Mesothelial cell of epicardium (in vitro differentiated cells): ENCODE measurements around the gene CYP3A4. TPM values are rescaled to one million over a fixed set of nuclear protein-coding genes. Genes with fewer than 3 reads are reported as not detected.
"Not testable (repeated sequence)": the region's sequence is repeated elsewhere in the genome, so short reads cannot be mapped to it uniquely, and the experiment has no call there.

Experiments used
- DNase-seq, 2 experiments: peaks; one replicate each; pipeline ENCODE4 v3.0.0; 2021; ENCODE audit warnings: low spot score in 2 of 2; ENCODE audit not compliant: unreplicated experiment in 2 of 2
- H3K27ac Mint-ChIP-seq: 2 replicates; pipeline ENCODE4 v1.8.0; 2021; ENCODE audit warnings: mixed read lengths
- H3K27me3 Mint-ChIP-seq: 2 replicates; pipeline ENCODE4 v1.8.0; 2021; ENCODE audit warnings: low read depth, mixed read lengths
- H3K36me3 Mint-ChIP-seq: 2 replicates; pipeline ENCODE4 v1.8.0; 2021; ENCODE audit warnings: mixed read lengths
- H3K4me1 Mint-ChIP-seq: 2 replicates; pipeline ENCODE4 v1.8.0; 2021; ENCODE audit warnings: mixed read lengths
- H3K4me3 Mint-ChIP-seq: 2 replicates; pipeline ENCODE4 v1.8.0; 2021; ENCODE audit warnings: mild to moderate bottlenecking, moderate library complexity, mixed read lengths
- H3K9me3 Mint-ChIP-seq: 2 replicates; pipeline ENCODE4 v1.8.0; 2021; ENCODE audit warnings: mixed read lengths
- CTCF ChIP-seq: fragments of 200-600 bp; sonication (generic); IDR thresholded peaks from one replicate; pipeline ENCODE4 v1.5.0; 2021; ENCODE audit warnings: antibody characterized with exemption; ENCODE audit not compliant: unreplicated experiment
- total RNA-seq: library from RNA; stranded (reverse); gene quantifications from 3 replicates; pipeline ENCODE4 v1.2.1, GENCODE V29; 2021

CYP3A4 gene
- total RNA-seq, 1 donor from 2014 or later: not detected

- DNase-seq: no peak
- Mint-ChIP-seq H3K4me3 (no peak overlapping the region), H3K4me1 (peaks cover 32% of the 10 kb centered on the region), H3K9me3 (peaks cover 17% of the 10 kb centered on the region), H3K27ac (no peak overlapping the region), H3K36me3 (peaks cover 9% of the 10 kb centered on the region), H3K27me3 (no peaks in the 10 kb centered on the region)
- TF ChIP-seq CTCF: no peak
These were observed 28.9 kb downstream of the CYP3A4 start for GRCh38 chr7:99755085-99755484.

- TF ChIP-seq CTCF: no peak
- DNase-seq: no peak
- peaks cover 44% of the 10 kb centered on the region for H3K4me1 Mint-ChIP-seq
These were observed 31.6 kb downstream of the CYP3A4 start for GRCh38 chr7:99752356-99752755.

GRCh38 chr7:99751322-99752052 is 32.5 kb downstream of the CYP3A4 start:
- Mint-ChIP-seq H3K4me3 (peak overlapping the region; percentile 22), H3K27ac (peak overlapping the region; percentile 75), H3K4me1 (peaks cover 44% of the 10 kb centered on the region)

More at GRCh38 chr7:99752356-99752755, 31.6 kb downstream of the CYP3A4 start:
- no peaks in the 10 kb centered on the region for H3K27me3 Mint-ChIP-seq
- H3K36me3 Mint-ChIP-seq: peaks cover 9% of the 10 kb centered on the region
- peak overlapping the region; percentile 75 for H3K27ac Mint-ChIP-seq
- H3K9me3 Mint-ChIP-seq: peaks cover 17% of the 10 kb centered on the region
- no peak overlapping the region for H3K4me3 Mint-ChIP-seq

GRCh38 chr7:99748846-99749579 is 35.0 kb downstream of the CYP3A4 start:
- peaks cover 1% of the 10 kb centered on the region for H3K36me3 Mint-ChIP-seq
- peaks cover 44% of the 10 kb centered on the region for H3K4me1 Mint-ChIP-seq
- no peaks in the 10 kb centered on the region for H3K27me3 Mint-ChIP-seq
- H3K27ac Mint-ChIP-seq: peak overlapping the region; percentile 33
- H3K4me3 Mint-ChIP-seq: no peak overlapping the region
- H3K9me3 Mint-ChIP-seq: peaks cover 14% of the 10 kb centered on the region
- TF ChIP-seq CTCF: no peak
- no peak for DNase-seq

More at GRCh38 chr7:99751322-99752052, 32.5 kb downstream of the CYP3A4 start:
- H3K9me3 Mint-ChIP-seq: peaks cover 17% of the 10 kb centered on the region
- DNase-seq, H3K36me3 Mint-ChIP-seq, H3K27me3 Mint-ChIP-seq: not testable (repeated sequence)

- not testable (repeated sequence) for H3K36me3 Mint-ChIP-seq, H3K27ac Mint-ChIP-seq, H3K27me3 Mint-ChIP-seq, H3K9me3 Mint-ChIP-seq, H3K4me3 Mint-ChIP-seq, DNase-seq
- peaks cover 33% of the 10 kb centered on the region for H3K4me1 Mint-ChIP-seq
These were observed 37.1 kb downstream of the CYP3A4 start for GRCh38 chr7:99746915-99747314.

- H3K27me3 Mint-ChIP-seq, H3K4me3 Mint-ChIP-seq, DNase-seq, H3K27ac Mint-ChIP-seq, H3K9me3 Mint-ChIP-seq, H3K36me3 Mint-ChIP-seq: not testable (repeated sequence)
- peaks cover 29% of the 10 kb centered on the region for H3K4me1 Mint-ChIP-seq
These were observed 38.6 kb downstream of the CYP3A4 start for GRCh38 chr7:99745395-99745794.

- no peak overlapping the region for H3K27ac Mint-ChIP-seq
- peaks cover 9% of the 10 kb centered on the region for H3K9me3 Mint-ChIP-seq
- no peaks in the 10 kb centered on the region for H3K36me3 Mint-ChIP-seq
- TF ChIP-seq CTCF: no peak
- DNase-seq: no peak
- H3K4me1 Mint-ChIP-seq: peaks cover 15% of the 10 kb centered on the region
- no peak overlapping the region for H3K4me3 Mint-ChIP-seq
- no peaks in the 10 kb centered on the region for H3K27me3 Mint-ChIP-seq
These were observed 41.1 kb downstream of the CYP3A4 start for GRCh38 chr7:99742737-99743394.
